A549 (cell line): ENCODE measurements around the gene HAND1. TPM values are rescaled to one million over a fixed set of nuclear protein-coding genes. Genes with fewer than 3 reads are reported as not detected.

Experiments used
- ATAC-seq, 2 experiments: fragments of 200-7000 bp in 1 of 2; fragments of >200 bp in 1 of 2; cut with Nextera tagmentation in 1 of 2; cut with Tn5 transposase in 1 of 2; 3 replicates each; pipeline versions ENCODE4 v1.8.0 to v1.9.1; 2018 to 2020; ENCODE audit warnings: mild to moderate bottlenecking in 1 of 2, moderate library complexity in 1 of 2
- CTCF ChIA-PET: fragments of 300-600 bp; sonication (Branson Sonifier 250); formaldehyde crosslinking; extraction: SDS; loops from one replicate; lab custom pipeline; 2021; ENCODE audit warnings: antibody characterized with exemption, inconsistent platforms; lab: Yijun Ruan, JAX
- POLR2A ChIA-PET: fragments of 350-600 bp; formaldehyde crosslinking; extraction: SDS; loops from one replicate; lab custom pipeline; 2021; ENCODE audit warnings: antibody characterized with exemption, inconsistent platforms; lab: Yijun Ruan, JAX
- DNase-seq, 2 experiments: peaks; one replicate each; pipeline versions ENCODE4 v3.0.0 to v3.0.0-alpha.2; 2011 to 2016; ENCODE audit warnings: low read depth in 1 of 2, low spot score in 1 of 2
- FAIRE-seq: peaks from 2 replicates; lab custom pipeline; 2011; peaks lifted over from hg19 to GRCh38; lab: Jason Lieb, UNC
- H3K27ac ChIP-seq, 2 experiments: fragments of >200 bp; sonication (Bioruptor Twin); formaldehyde crosslinking; 3 replicates each; pipeline ENCODE4 v1.5.1; 2016 to 2017
- H3K4me1 ChIP-seq: fragments of >200 bp; sonication (Bioruptor Twin); formaldehyde crosslinking; 3 replicates; pipeline ENCODE4 v1.6.1; 2016
- H3K4me2 ChIP-seq: fragments of >200 bp; sonication (Bioruptor Twin); formaldehyde crosslinking; 3 replicates; pipeline ENCODE4 v1.6.1; 2016
- H3K4me3 ChIP-seq: fragments of >200 bp; sonication (Bioruptor Twin); formaldehyde crosslinking; 3 replicates; pipeline ENCODE4 v1.5.1; 2016
- H3K9me3 ChIP-seq: fragments of >200 bp; sonication (Bioruptor Twin); formaldehyde crosslinking; 3 replicates; pipeline ENCODE4 v1.6.1; 2016
- BHLHE40 ChIP-seq: IDR thresholded peaks from 2 replicates; pipeline ENCODE4 v1.6.1; 2012; ENCODE audit warnings: low read depth, low read length, inconsistent platforms
- CBX2 ChIP-seq: fragments of 200-600 bp; sonication (generic); IDR thresholded peaks from 2 replicates; pipeline ENCODE4 v1.6.1; 2016; ENCODE audit warnings: low read depth, mild to moderate bottlenecking, borderline replicate concordance
- CBX8 ChIP-seq: fragments of 200-600 bp; sonication (generic); IDR thresholded peaks from 2 replicates; pipeline ENCODE4 v1.6.1; 2016
- CHD4 ChIP-seq: fragments of 200-600 bp; sonication (generic); IDR thresholded peaks from 2 replicates; pipeline ENCODE4 v1.6.1; 2016; ENCODE audit warnings: antibody characterized with exemption, mild to moderate bottlenecking, borderline replicate concordance
- EHF ChIP-seq: fragments of 250-450 bp; sonication (Bioruptor Pico); IDR thresholded peaks from 2 replicates; pipeline ENCODE4 v1.5.0; 2020; ENCODE audit warnings: mild to moderate bottlenecking
- EP300 ChIP-seq, 2 experiments: fragments of >200 bp; sonication (Bioruptor Twin); formaldehyde crosslinking; IDR thresholded peaks; 2 replicates in 1 of 2; 3 replicates in 1 of 2; pipeline ENCODE4 v1.6.1; 2016 to 2017
- ESRRA ChIP-seq: fragments of 150-350 bp; IDR thresholded peaks from 2 replicates; pipeline ENCODE4 v1.6.1; 2014; ENCODE audit warnings: mild to moderate bottlenecking, low read length, borderline replicate concordance
- FOSL2 ChIP-seq, 2 experiments: fragments of 450-650 bp in 1 of 2; fragments of >200 bp in 1 of 2; sonication (Bioruptor Twin) in 1 of 2; formaldehyde crosslinking; IDR thresholded peaks; 2 replicates each; pipeline versions ENCODE4 v1.5.0 to v1.6.1; 2016 to 2020; ENCODE audit warnings: mild to moderate bottlenecking in 1 of 2, moderate library complexity in 1 of 2
- HMGXB4 ChIP-seq: fragments of 250-450 bp; sonication (Bioruptor Pico); IDR thresholded peaks from 2 replicates; pipeline ENCODE4 v1.5.0; 2021; ENCODE audit warnings: mild to moderate bottlenecking, moderate library complexity, borderline replicate concordance
- HOXA7 ChIP-seq: fragments of 250-450 bp; sonication (Bioruptor Pico); IDR thresholded peaks from 2 replicates; pipeline ENCODE4 v1.5.0; 2020; ENCODE audit warnings: mild to moderate bottlenecking, moderate library complexity
- HOXB13 ChIP-seq: fragments of 250-450 bp; sonication (Bioruptor Pico); IDR thresholded peaks from 2 replicates; pipeline ENCODE4 v1.5.0; 2020; ENCODE audit warnings: low read depth, mild to moderate bottlenecking, moderate library complexity
- JUN ChIP-seq, 2 experiments: fragments of >200 bp; sonication (Bioruptor Twin); formaldehyde crosslinking; IDR thresholded peaks; 2 replicates in 1 of 2; 3 replicates in 1 of 2; pipeline ENCODE4 v1.6.1; 2016 to 2017
- KDM1A ChIP-seq: fragments of 200-600 bp; sonication (generic); IDR thresholded peaks from 2 replicates; pipeline ENCODE4 v1.6.1; 2016; ENCODE audit warnings: low read depth, mild to moderate bottlenecking
- MAX ChIP-seq: IDR thresholded peaks from 2 replicates; pipeline ENCODE4 v1.6.1; 2012
- MYC ChIP-seq: IDR thresholded peaks from 2 replicates; pipeline ENCODE4 v1.6.1; 2012; ENCODE audit warnings: mild to moderate bottlenecking, inconsistent platforms, low read length, improper control_type of control experiment, borderline replicate concordance
- NPAS2 ChIP-seq: fragments of 250-450 bp; sonication (Bioruptor Pico); IDR thresholded peaks from 2 replicates; pipeline ENCODE4 v1.8.0; 2022; ENCODE audit warnings: mild to moderate bottlenecking, moderate library complexity, borderline replicate concordance
- NR3C1 ChIP-seq: fragments of >200 bp; sonication (Bioruptor Twin); formaldehyde crosslinking; IDR thresholded peaks from 3 replicates; pipeline ENCODE4 v1.6.1; 2017
- PHF8 ChIP-seq: fragments of 200-600 bp; sonication (generic); IDR thresholded peaks from 2 replicates; pipeline ENCODE4 v1.6.1; 2016; ENCODE audit warnings: low read depth, mild to moderate bottlenecking, antibody characterized with exemption, moderate library complexity, borderline replicate concordance
- POLR2A ChIP-seq: IDR thresholded peaks from 2 replicates; pipeline ENCODE4 v1.6.1; 2012; ENCODE audit warnings: mild to moderate bottlenecking, low read length
- RAD21 ChIP-seq, 2 experiments: fragments of >200 bp in 1 of 2; sonication (Bioruptor Twin) in 1 of 2; formaldehyde crosslinking in 1 of 2; IDR thresholded peaks in 1 of 2; conservative IDR thresholded peaks in 1 of 2; 2 replicates in 1 of 2; 3 replicates in 1 of 2; pipeline ENCODE4 v1.6.1; 2012 to 2018; ENCODE audit warnings: inconsistent platforms in 1 of 2
- RCOR1 ChIP-seq: fragments of 150-350 bp; IDR thresholded peaks from 2 replicates; pipeline ENCODE4 v1.6.1; 2014; ENCODE audit warnings: antibody characterized with exemption, low read length, low read depth
- REST ChIP-seq: fragments of 200-600 bp; sonication (generic); IDR thresholded peaks from 2 replicates; pipeline ENCODE4 v1.6.1; 2016; ENCODE audit warnings: antibody characterized with exemption, mild to moderate bottlenecking, moderate library complexity
- RFX5 ChIP-seq: fragments of 450-650 bp; IDR thresholded peaks from 2 replicates; pipeline ENCODE4 v1.7.1; 2014; ENCODE audit warnings: antibody characterized with exemption, mild to moderate bottlenecking, moderate library complexity
- RNF2 ChIP-seq: fragments of 200-600 bp; sonication (generic); IDR thresholded peaks from 2 replicates; pipeline ENCODE4 v1.6.1; 2016; ENCODE audit warnings: low read depth, mild to moderate bottlenecking, antibody characterized with exemption, moderate library complexity, borderline replicate concordance
- SREBF2 ChIP-seq: fragments of 450-650 bp; IDR thresholded peaks from 2 replicates; pipeline ENCODE4 v1.6.1; 2014; ENCODE audit warnings: mild to moderate bottlenecking, moderate library complexity
- ZSCAN20 ChIP-seq: fragments of 250-450 bp; sonication (Bioruptor Pico); IDR thresholded peaks from 2 replicates; pipeline ENCODE4 v1.8.0; 2022; ENCODE audit warnings: mild to moderate bottlenecking, moderate library complexity
- WGBS: methylation state at CpG from one replicate; pipeline ENCODE4 v1.1.6; 2017; ENCODE audit errors: missing lambda C conversion rate; 5-methylcytosine and 5-hydroxymethylcytosine counted together
- polyA plus RNA-seq, 4 experiments: library from polyadenylated mRNA; depleted of rRNA in 3 of 4; stranded (reverse); fragments of >200 nt; fragmentation: RNase III in 1 of 4; extraction: RNeasy Plus Mini Kit Qiagen cat#74134 plus additional on column Dnase treatment in 1 of 4; gene quantifications; 2 replicates in 3 of 4; 3 replicates in 1 of 4; pipeline ENCODE4 v1.2.3, GENCODE V29; 2011 to 2017

HAND1 gene
- polyA plus RNA-seq, 2 of the 4 experiments (the other 2 are of a cell fraction) = 0.04 TPM; not detected in 1

- H3K4me3 ChIP-seq = no peak overlapping the region
- 93% methylated on average over 2 of the region's 2 CpGs for WGBS
- FAIRE-seq (no peak), ATAC-seq (no peak), DNase-seq (no peak)
- POLR2A ChIA-PET = no interaction called here
- no peaks in the 10 kb centered on the region for H3K9me3 ChIP-seq
- CTCF ChIA-PET = interaction anchor here (1.5 to 10.2 kb wide), 3 partner anchors 16 to 25 kb away, joined by 3 to 65 read pairs (median 10); no protein-coding TSS in a partner anchor
- no peaks in the 10 kb centered on the region for H3K4me1 ChIP-seq
- H3K4me2 ChIP-seq = no peak overlapping the region
- no peak overlapping the region for H3K27ac ChIP-seq
- TF ChIP-seq MAX (no peak), FOSL2 (IDR thresholded peaks at IDR 0.05) (no peak), FOSL2 (CRISPR knock-in tag; IDR thresholded peaks at IDR 0.05) (no peak), EP300 (IDR thresholded peaks at IDR 0.05) (no peak), JUN (IDR thresholded peaks at IDR 0.05) (no peak), NR3C1 (no peak), ESRRA (no peak), RNF2 (no peak), POLR2A (no peak), ZSCAN20 (CRISPR knock-in tag) (no peak), HMGXB4 (CRISPR knock-in tag) (no peak), BHLHE40 (no peak), REST (no peak), SREBF2 (no peak), NPAS2 (CRISPR knock-in tag) (no peak), CBX2 (no peak), RFX5 (no peak), RCOR1 (no peak)
- TF ChIP-seq, all 56 proteins: peak for 0
Measured at GRCh38 chr5:154503698-154504039, 25.6 kb upstream of the HAND1 start.

GRCh38 chr5:154502180-154502579, 24.2 kb upstream of the HAND1 start:
- ATAC-seq (no peak), FAIRE-seq (no peak), DNase-seq (no peak)
- no peak overlapping the region for H3K27ac ChIP-seq
- 22% methylated on average over 1 of the region's 1 CpG for WGBS
- CTCF ChIA-PET = interaction anchor here (0.9 to 2.4 kb wide), 5 partner anchors 19 to 537 kb away, joined by 3 to 10 read pairs (median 4); no protein-coding TSS in a partner anchor
- POLR2A ChIA-PET = no interaction called here
- H3K4me2 ChIP-seq = no peak overlapping the region
- H3K9me3 ChIP-seq = no peaks in the 10 kb centered on the region
- H3K4me1 ChIP-seq = no peaks in the 10 kb centered on the region
- no peak overlapping the region for H3K4me3 ChIP-seq
- TF ChIP-seq RCOR1 = no peak
- no peak for TF ChIP-seq FOSL2 (IDR thresholded peaks at IDR 0.05)
- no peak for TF ChIP-seq FOSL2 (CRISPR knock-in tag; IDR thresholded peaks at IDR 0.05)
- no peak for TF ChIP-seq CHD4
- TF ChIP-seq KDM1A = no peak
- no peak for TF ChIP-seq ZSCAN20 (CRISPR knock-in tag)
- no peak for TF ChIP-seq HOXB13
- TF ChIP-seq RAD21 (conservative IDR thresholded peaks at IDR 0.05 in 1 of 2, IDR thresholded peaks at IDR 0.05 in 1 of 2) = no peak
- no peak for TF ChIP-seq EHF
- no peak for TF ChIP-seq PHF8
- TF ChIP-seq CBX8 = no peak
- TF ChIP-seq HOXA7 (CRISPR knock-in tag) = no peak
- TF ChIP-seq MYC = no peak
- TF ChIP-seq HMGXB4 (CRISPR knock-in tag) = no peak
- TF ChIP-seq REST = no peak
